Measurements from ENCODE around the gene CLDN5.

DNA sequence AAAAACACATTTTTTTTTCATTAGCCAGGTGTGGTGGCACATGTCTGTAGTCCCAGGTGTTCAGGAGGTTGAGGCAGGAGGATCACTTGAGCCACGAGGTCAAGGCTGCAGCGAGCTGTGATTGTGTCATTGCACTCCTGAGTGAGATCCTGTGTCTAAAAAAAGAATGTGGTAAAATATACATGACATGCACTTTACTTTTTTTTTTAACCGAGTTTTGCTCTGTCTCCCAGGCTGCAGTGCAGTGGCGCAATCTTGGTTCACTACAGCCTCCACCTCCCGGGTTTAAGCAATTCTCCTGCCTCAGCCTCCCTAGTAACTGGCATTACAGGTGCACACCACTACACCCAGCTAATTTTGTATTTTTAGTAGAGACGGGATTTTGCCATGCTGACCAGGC lies 22.5 kb upstream of the CLDN5 start:
- TF ChIP-seq, protein P1, sequence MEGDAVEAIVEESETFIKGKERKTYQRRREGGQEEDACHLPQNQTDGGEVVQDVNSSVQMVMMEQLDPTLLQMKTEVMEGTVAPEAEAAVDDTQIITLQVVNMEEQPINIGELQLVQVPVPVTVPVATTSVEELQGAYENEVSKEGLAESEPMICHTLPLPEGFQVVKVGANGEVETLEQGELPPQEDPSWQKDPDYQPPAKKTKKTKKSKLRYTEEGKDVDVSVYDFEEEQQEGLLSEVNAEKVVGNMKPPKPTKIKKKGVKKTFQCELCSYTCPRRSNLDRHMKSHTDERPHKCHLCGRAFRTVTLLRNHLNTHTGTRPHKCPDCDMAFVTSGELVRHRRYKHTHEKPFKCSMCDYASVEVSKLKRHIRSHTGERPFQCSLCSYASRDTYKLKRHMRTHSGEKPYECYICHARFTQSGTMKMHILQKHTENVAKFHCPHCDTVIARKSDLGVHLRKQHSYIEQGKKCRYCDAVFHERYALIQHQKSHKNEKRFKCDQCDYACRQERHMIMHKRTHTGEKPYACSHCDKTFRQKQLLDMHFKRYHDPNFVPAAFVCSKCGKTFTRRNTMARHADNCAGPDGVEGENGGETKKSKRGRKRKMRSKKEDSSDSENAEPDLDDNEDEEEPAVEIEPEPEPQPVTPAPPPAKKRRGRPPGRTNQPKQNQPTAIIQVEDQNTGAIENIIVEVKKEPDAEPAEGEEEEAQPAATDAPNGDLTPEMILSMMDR (IDR thresholded peaks at IDR 0.05), result no peak
- TF ChIP-seq EP300 (IDR thresholded peaks at IDR 0.05) (no peak), POLR2AphosphoS5 (IDR thresholded peaks at IDR 0.05) (no peak)

Measured in sigmoid colon (tissue), 4 donors.